Astrocyte (in vitro differentiated cells and primary cell): ENCODE data around the gene SERPINH1. TPM values are rescaled to one million over a fixed set of nuclear protein-coding genes. Genes with fewer than 3 reads are reported as not detected.
A peak's percentile ranks its signal among the peaks of the same experiment; 100 is the strongest.

ENCODE experiments used
- DNase-seq: peaks from one replicate; pipeline ENCODE4 v3.0.0-alpha.2; 2010; ENCODE audit warnings: low read depth
- FAIRE-seq: peaks from 2 replicates; lab custom pipeline; 2011; peaks lifted over from hg19 to GRCh38; lab: Jason Lieb, UNC
- H2AFZ ChIP-seq: 2 replicates; pipeline ENCODE4 v1.6.0; 2012; ENCODE audit warnings: low read depth, low read length, inconsistent platforms
- H3K27ac ChIP-seq: 2 replicates; pipeline ENCODE4 v1.5.1; 2011; ENCODE audit warnings: low read depth, low read length, inconsistent platforms
- H3K27me3 ChIP-seq: 2 replicates; pipeline ENCODE4 v1.6.0; 2011; ENCODE audit warnings: low read length, inconsistent platforms; ENCODE audit not compliant: insufficient read depth
- H3K36me3 ChIP-seq: 2 replicates; pipeline ENCODE4 v1.5.1; 2011; ENCODE audit warnings: low read length, inconsistent platforms; ENCODE audit not compliant: insufficient read depth
- H3K4me1 ChIP-seq: 2 replicates; pipeline ENCODE4 v1.5.1; 2011; ENCODE audit warnings: low read length, inconsistent platforms; ENCODE audit not compliant: insufficient read depth
- H3K4me2 ChIP-seq: 2 replicates; pipeline ENCODE4 v1.6.0; 2012; ENCODE audit warnings: low read length, inconsistent platforms
- H3K4me3 ChIP-seq: 2 replicates; pipeline ENCODE4 v1.5.1; 2011; ENCODE audit warnings: low read depth, mild to moderate bottlenecking, low read length, inconsistent platforms; ENCODE audit not compliant: insufficient read depth
- H3K79me2 ChIP-seq: 2 replicates; pipeline ENCODE4 v1.6.0; 2012; ENCODE audit warnings: mild to moderate bottlenecking, low read length, inconsistent platforms; ENCODE audit not compliant: insufficient read depth
- H3K9ac ChIP-seq: 2 replicates; pipeline ENCODE4 v1.6.0; 2012; ENCODE audit warnings: mild to moderate bottlenecking, low read length, inconsistent platforms
- H3K9me3 ChIP-seq: 2 replicates; pipeline ENCODE4 v1.5.1; 2012; ENCODE audit warnings: low read depth, mild to moderate bottlenecking, low read length, inconsistent platforms; ENCODE audit not compliant: insufficient read depth
- H4K20me1 ChIP-seq: 2 replicates; pipeline ENCODE4 v1.6.0; 2012; ENCODE audit warnings: low read length, inconsistent platforms; ENCODE audit not compliant: insufficient read depth
- H3K27ac Mint-ChIP-seq: one replicate; pipeline ENCODE4 v1.8.0; 2021; ENCODE audit warnings: mild to moderate bottlenecking, mixed read lengths; ENCODE audit not compliant: unreplicated experiment
- H3K27me3 Mint-ChIP-seq: one replicate; pipeline ENCODE4 v1.8.0; 2021; ENCODE audit warnings: low read depth, mixed read lengths; ENCODE audit not compliant: unreplicated experiment
- H3K36me3 Mint-ChIP-seq: one replicate; pipeline ENCODE4 v1.8.0; 2021; ENCODE audit warnings: low read depth, mixed read lengths; ENCODE audit not compliant: unreplicated experiment
- H3K4me1 Mint-ChIP-seq: one replicate; pipeline ENCODE4 v1.8.0; 2021; ENCODE audit warnings: low read depth, mixed read lengths; ENCODE audit not compliant: unreplicated experiment
- H3K4me3 Mint-ChIP-seq: one replicate; pipeline ENCODE4 v1.8.0; 2021; ENCODE audit warnings: mild to moderate bottlenecking, moderate library complexity, mixed read lengths; ENCODE audit not compliant: unreplicated experiment
- H3K9me3 Mint-ChIP-seq: one replicate; pipeline ENCODE4 v1.8.0; 2021; ENCODE audit warnings: mild to moderate bottlenecking, mixed read lengths; ENCODE audit not compliant: unreplicated experiment
- CTCF ChIP-seq: IDR thresholded peaks from 2 replicates; pipeline ENCODE4 v1.5.1; 2011; ENCODE audit warnings: low read depth, mild to moderate bottlenecking, inconsistent platforms, low read length, moderate library complexity; ENCODE audit not compliant: insufficient read depth
- EZH2 ChIP-seq: IDR thresholded peaks from 2 replicates; pipeline ENCODE4 v1.6.1; 2012; ENCODE audit warnings: mild to moderate bottlenecking, low read length, inconsistent platforms; ENCODE audit not compliant: insufficient read depth
- total RNA-seq: library from RNA; stranded (reverse); gene quantifications from 2 replicates; pipeline ENCODE4 v1.2.1, GENCODE V29; 2021

SERPINH1 gene
- total RNA-seq, 1 donor from 2014 or later = 768 TPM

DNA sequence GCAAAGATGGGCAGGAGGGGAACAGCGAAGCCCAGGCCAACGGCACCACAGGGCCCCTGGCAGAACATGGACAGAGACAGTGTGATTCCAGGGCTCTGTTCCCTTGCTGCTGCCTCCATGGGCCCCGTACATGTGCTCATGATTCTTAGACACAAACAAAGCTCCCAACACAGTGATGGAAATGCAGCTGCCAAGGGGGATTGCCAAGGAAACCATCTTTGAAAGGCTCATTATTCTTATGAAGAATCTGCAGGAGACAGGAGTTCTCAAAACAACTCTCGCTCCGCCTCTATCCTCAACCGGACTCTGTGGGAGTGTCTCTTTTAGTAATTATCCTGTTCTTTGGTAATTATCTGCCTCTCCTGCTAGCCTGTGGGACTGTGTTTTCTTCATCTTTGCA, 32.2 kb downstream of the SERPINH1 start:
- H3K36me3 ChIP-seq = no peaks in the 10 kb centered on the region
- H3K9me3 Mint-ChIP-seq = no peaks in the 10 kb centered on the region
- FAIRE-seq = no peak

GRCh38 chr11:75595429-75595828, 33.4 kb downstream of the SERPINH1 start:
- no peak overlapping the region for H3K27ac ChIP-seq
- H3K4me2 ChIP-seq = no peak overlapping the region
- no peak for TF ChIP-seq CTCF
- H3K9ac ChIP-seq = no peak overlapping the region
- no peaks in the 10 kb centered on the region for H3K4me1 Mint-ChIP-seq
- H3K36me3 ChIP-seq = no peaks in the 10 kb centered on the region
- H2AFZ ChIP-seq = no peak overlapping the region
- DNase-seq (no peak), FAIRE-seq (no peak)
- peaks cover 2% of the 10 kb centered on the region for H3K27me3 ChIP-seq
- peaks cover 2% of the 10 kb centered on the region for H3K36me3 Mint-ChIP-seq
- no peaks in the 10 kb centered on the region for H4K20me1 ChIP-seq
- no peak overlapping the region for H3K4me3 ChIP-seq
- no peaks in the 10 kb centered on the region for H3K9me3 ChIP-seq
- H3K79me2 ChIP-seq = no peaks in the 10 kb centered on the region
- peaks cover 53% of the 10 kb centered on the region for H3K27me3 Mint-ChIP-seq
- H3K4me1 ChIP-seq = no peaks in the 10 kb centered on the region
- H3K27ac Mint-ChIP-seq = no peak overlapping the region
- no peaks in the 10 kb centered on the region for H3K9me3 Mint-ChIP-seq
- peak overlapping the region; percentile 17 for H3K4me3 Mint-ChIP-seq

More for the DNA sequence above, 32.2 kb downstream of the SERPINH1 start:
- Mint-ChIP-seq H3K36me3 (peaks cover 2% of the 10 kb centered on the region), H3K27ac (no peak overlapping the region), H3K4me1 (no peaks in the 10 kb centered on the region), H3K4me3 (no peak overlapping the region), H3K27me3 (peaks cover 45% of the 10 kb centered on the region)
- Histone ChIP-seq H2AFZ (no peak overlapping the region), H3K27ac (no peak overlapping the region), H3K27me3 (peaks cover 2% of the 10 kb centered on the region), H3K9me3 (no peaks in the 10 kb centered on the region), H3K4me2 (no peak overlapping the region), H4K20me1 (no peaks in the 10 kb centered on the region), H3K79me2 (no peaks in the 10 kb centered on the region), H3K4me3 (no peak overlapping the region), H3K9ac (no peak overlapping the region), H3K4me1 (no peaks in the 10 kb centered on the region)
- DNase-seq = no peak
- no peak for TF ChIP-seq EZH2

DNA sequence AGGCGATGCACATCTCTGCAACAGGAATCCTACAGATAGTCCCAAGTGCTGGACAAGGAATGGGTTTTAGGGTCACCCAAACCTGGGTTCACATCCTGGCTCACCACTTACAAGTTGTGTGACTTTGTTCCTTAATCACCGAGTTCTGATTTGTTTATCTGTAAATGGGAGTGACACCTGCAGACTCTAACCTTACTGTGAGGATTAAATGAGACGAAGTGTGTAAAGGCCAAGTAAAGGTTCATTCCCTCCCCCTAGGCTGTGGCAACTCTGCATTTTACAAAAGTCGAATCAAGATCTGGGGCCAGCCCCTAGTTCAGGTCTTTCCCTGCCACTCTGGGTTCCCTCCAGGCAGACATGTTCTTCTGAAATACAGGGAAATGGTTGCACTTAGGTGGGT, 34.9 kb downstream of the SERPINH1 start:
- H3K4me1 ChIP-seq = no peaks in the 10 kb centered on the region
- no peak overlapping the region for H3K4me2 ChIP-seq
- no peak for TF ChIP-seq CTCF
- no peak for TF ChIP-seq EZH2
- no peaks in the 10 kb centered on the region for H3K79me2 ChIP-seq
- Mint-ChIP-seq H3K4me3 (no peak overlapping the region), H3K36me3 (peaks cover 2% of the 10 kb centered on the region), H3K27ac (no peak overlapping the region), H3K27me3 (peaks cover 62% of the 10 kb centered on the region), H3K9me3 (no peaks in the 10 kb centered on the region), H3K4me1 (no peaks in the 10 kb centered on the region)
- H3K9ac ChIP-seq = no peak overlapping the region
- H3K36me3 ChIP-seq = no peaks in the 10 kb centered on the region
- DNase-seq (no peak), FAIRE-seq (no peak)
- peaks cover 2% of the 10 kb centered on the region for H3K27me3 ChIP-seq
- no peak overlapping the region for H2AFZ ChIP-seq
- H3K9me3 ChIP-seq = no peaks in the 10 kb centered on the region
- H3K27ac ChIP-seq = no peak overlapping the region
- H3K4me3 ChIP-seq = no peak overlapping the region
- H4K20me1 ChIP-seq = no peaks in the 10 kb centered on the region
